OCI-LY3 (cell line): ENCODE results near the gene RBM6.

Experiments
- EZH2phosphoT487 ChIP-seq: fragments of 200-600 bp; shearing (Covaris generic); IDR thresholded peaks from 2 replicates; pipeline ENCODE4 v1.6.1; 2018; ENCODE audit warnings: antibody characterized with exemption, mixed run types, low read depth
- TF ChIP-seq, protein P1 (sequence below): fragments of 200-600, 300-600 bp; sonication (generic); IDR thresholded peaks from 2 replicates; pipeline ENCODE4 v1.5.1; 2014; ENCODE audit warnings: antibody characterized with exemption, low read length, low read depth

- TF ChIP-seq, protein P1, sequence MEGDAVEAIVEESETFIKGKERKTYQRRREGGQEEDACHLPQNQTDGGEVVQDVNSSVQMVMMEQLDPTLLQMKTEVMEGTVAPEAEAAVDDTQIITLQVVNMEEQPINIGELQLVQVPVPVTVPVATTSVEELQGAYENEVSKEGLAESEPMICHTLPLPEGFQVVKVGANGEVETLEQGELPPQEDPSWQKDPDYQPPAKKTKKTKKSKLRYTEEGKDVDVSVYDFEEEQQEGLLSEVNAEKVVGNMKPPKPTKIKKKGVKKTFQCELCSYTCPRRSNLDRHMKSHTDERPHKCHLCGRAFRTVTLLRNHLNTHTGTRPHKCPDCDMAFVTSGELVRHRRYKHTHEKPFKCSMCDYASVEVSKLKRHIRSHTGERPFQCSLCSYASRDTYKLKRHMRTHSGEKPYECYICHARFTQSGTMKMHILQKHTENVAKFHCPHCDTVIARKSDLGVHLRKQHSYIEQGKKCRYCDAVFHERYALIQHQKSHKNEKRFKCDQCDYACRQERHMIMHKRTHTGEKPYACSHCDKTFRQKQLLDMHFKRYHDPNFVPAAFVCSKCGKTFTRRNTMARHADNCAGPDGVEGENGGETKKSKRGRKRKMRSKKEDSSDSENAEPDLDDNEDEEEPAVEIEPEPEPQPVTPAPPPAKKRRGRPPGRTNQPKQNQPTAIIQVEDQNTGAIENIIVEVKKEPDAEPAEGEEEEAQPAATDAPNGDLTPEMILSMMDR, result no peak
- TF ChIP-seq EZH2phosphoT487, result no peak
These were observed 44.4 kb downstream of the RBM6 start for GRCh38 chr3:49984394-49984793.
